HEK293T (cell line): ENCODE measurements around the gene ACSL3.

ENCODE experiments used
- BHLHE40 ChIP-seq: fragments of 450-650 bp; IDR thresholded peaks from 2 replicates; pipeline ENCODE4 v1.6.1; 2016; ENCODE audit warnings: mild to moderate bottlenecking, moderate library complexity, borderline replicate concordance
- CTBP1 ChIP-seq: fragments of 450-650 bp; IDR thresholded peaks from 2 replicates; pipeline ENCODE4 v1.6.1; 2016; ENCODE audit warnings: borderline replicate concordance
- FOXA1 ChIP-seq: fragments of 450-650 bp; IDR thresholded peaks from 2 replicates; pipeline ENCODE4 v1.6.1; 2016; ENCODE audit warnings: mild to moderate bottlenecking
- FOXK2 ChIP-seq: fragments of 450-650 bp; IDR thresholded peaks from 2 replicates; pipeline ENCODE4 v1.6.1; 2016; ENCODE audit warnings: mild to moderate bottlenecking
- FOXM1 ChIP-seq: fragments of 450-650 bp; IDR thresholded peaks from 2 replicates; pipeline ENCODE4 v1.6.1; 2017; ENCODE audit warnings: mild to moderate bottlenecking, borderline replicate concordance
- LEF1 ChIP-seq: fragments of 450-650 bp; IDR thresholded peaks from 2 replicates; pipeline ENCODE4 v1.6.1; 2017; ENCODE audit warnings: mild to moderate bottlenecking, borderline replicate concordance
- NFRKB ChIP-seq: fragments of 450-650 bp; IDR thresholded peaks from 2 replicates; pipeline ENCODE4 v1.6.1; 2016; ENCODE audit warnings: mild to moderate bottlenecking, moderate library complexity
- SP1 ChIP-seq: fragments of 450-650 bp; IDR thresholded peaks from 2 replicates; pipeline ENCODE4 v1.6.1; 2017
- SUZ12 ChIP-seq: fragments of 450-650 bp; IDR thresholded peaks from 2 replicates; pipeline ENCODE4 v1.6.1; 2016; ENCODE audit warnings: mild to moderate bottlenecking
- TARDBP ChIP-seq: fragments of 450-650 bp; IDR thresholded peaks from 2 replicates; pipeline ENCODE4 v1.6.1; 2016
- ZNF384 ChIP-seq: fragments of 450-650 bp; IDR thresholded peaks from 2 replicates; pipeline ENCODE4 v1.6.1; 2016

- TF ChIP-seq TARDBP = no peak
- TF ChIP-seq ZNF384 = no peak
- TF ChIP-seq FOXM1 = no peak
- no peak for TF ChIP-seq SUZ12
- no peak for TF ChIP-seq FOXA1
- TF ChIP-seq BHLHE40 = no peak
- no peak for TF ChIP-seq FOXK2
- TF ChIP-seq CTBP1 = no peak
- no peak for TF ChIP-seq SP1
- TF ChIP-seq LEF1 = no peak
- no peak for TF ChIP-seq NFRKB
Measured at GRCh38 chr2:222928335-222928734, 67.5 kb downstream of the ACSL3 start.
